HepG2 (cell line): Measurements from ENCODE around the gene LURAP1L. TPM values are rescaled to one million over a fixed set of nuclear protein-coding genes. Genes with fewer than 3 reads are reported as not detected.

ENCODE experiments used
- ATAC-seq: fragments of 200-7000 bp; cut with Tn5 transposase; 3 replicates; pipeline ENCODE4 v1.9.1; 2020; ENCODE audit warnings: mild to moderate bottlenecking, moderate library complexity
- BruUV-seq: library from RNA; stranded (reverse); fragments of 400-500 nt; replicated peaks from 2 replicates; lab custom pipeline; 2021; lab: Mats Ljungman, UMichigan
- CTCF ChIA-PET: fragments of 300-600 bp; formaldehyde crosslinking; extraction: SDS; loops from one replicate; lab custom pipeline; 2021; ENCODE audit warnings: low total read pairs, inconsistent platforms, low intra/inter-chr PET ratio; lab: Yijun Ruan, JAX
- POLR2A ChIA-PET: fragments of 350-600 bp; sonication (Branson Sonifier 250); formaldehyde crosslinking; loops from one replicate; lab custom pipeline; 2020; ENCODE audit warnings: antibody characterized with exemption, inconsistent platforms; lab: Yijun Ruan, JAX
- DNase-seq: peaks from one replicate; pipeline ENCODE4 v3.0.0-alpha.2; 2015; ENCODE audit warnings: low spot score
- FAIRE-seq: peaks from 3 replicates; lab custom pipeline; 2011; peaks lifted over from hg19 to GRCh38; lab: Jason Lieb, UNC
- H2AFZ ChIP-seq: one replicate; pipeline ENCODE4 v1.6.1; 2011; ENCODE audit warnings: low read length, inconsistent platforms
- H3K27ac ChIP-seq: fragments of 300-600 bp; 3 replicates; pipeline ENCODE4 v1.8.0; 2011; ENCODE audit warnings: mixed run types, mild to moderate bottlenecking, mixed read lengths, low read length, inconsistent platforms; ENCODE audit not compliant: insufficient read depth; ENCODE audit errors: extremely low read length
- H3K27me3 ChIP-seq, 2 experiments: fragments of 200-600 bp in 1 of 2; 2 replicates in 1 of 2; 3 replicates in 1 of 2; pipeline versions ENCODE4 v1.6.0 to v1.8.0; 2011; ENCODE audit warnings: low read length in 2 of 2, mild to moderate bottlenecking in 2 of 2, moderate library complexity in 2 of 2, inconsistent platforms in 1 of 2; ENCODE audit not compliant: insufficient read depth in 2 of 2, control insufficient read depth in 1 of 2
- H3K36me3 ChIP-seq, 2 experiments: fragments of 200-600 bp in 1 of 2; replicated peaks in 1 of 2; 2 replicates in 1 of 2; 3 replicates in 1 of 2; pipeline versions ENCODE4 v1.5.1 to v1.8.0; 2011; ENCODE audit warnings: low read length in 2 of 2, inconsistent platforms in 1 of 2; ENCODE audit not compliant: insufficient read depth in 2 of 2, control insufficient read depth in 1 of 2
- H3K4me1 ChIP-seq: 2 replicates; pipeline ENCODE4 v1.5.1; 2012; ENCODE audit warnings: low read length, inconsistent platforms; ENCODE audit not compliant: insufficient read depth
- H3K4me2 ChIP-seq: 2 replicates; pipeline ENCODE4 v1.6.0; 2011; ENCODE audit warnings: low read depth, low read length, inconsistent platforms
- H3K4me3 ChIP-seq, 3 experiments: fragments of 200-600 bp in 1 of 3; sonication (generic), shearing (Covaris generic) in 1 of 3; replicated peaks in 1 of 3; 2 replicates each; pipeline ENCODE4 v1.5.1; 2011 to 2016; ENCODE audit warnings: low read length in 3 of 3, inconsistent platforms in 2 of 3, low read depth in 2 of 3, mild to moderate bottlenecking in 2 of 3, control low read depth in 1 of 3, mixed read lengths in 1 of 3; ENCODE audit not compliant: insufficient read depth in 1 of 3
- H3K79me2 ChIP-seq: one replicate; pipeline ENCODE4 v1.6.1; 2011; ENCODE audit warnings: low read length, inconsistent platforms; ENCODE audit not compliant: insufficient read depth
- H3K9ac ChIP-seq: 2 replicates; pipeline ENCODE4 v1.6.0; 2011; ENCODE audit warnings: mild to moderate bottlenecking, low read depth, low read length, inconsistent platforms; ENCODE audit not compliant: insufficient read depth
- H3K9me3 ChIP-seq: 2 replicates; pipeline ENCODE4 v1.5.1; 2012; ENCODE audit warnings: mild to moderate bottlenecking, low read length
- H4K20me1 ChIP-seq: 2 replicates; pipeline ENCODE4 v1.6.0; 2011; ENCODE audit warnings: inconsistent platforms, mild to moderate bottlenecking, low read length, moderate library complexity; ENCODE audit not compliant: insufficient read depth
- ADNP ChIP-seq: sonication (generic); formaldehyde crosslinking; IDR thresholded peaks from 2 replicates; pipeline ENCODE4 v1.4.0; 2020; ENCODE audit warnings: missing genetic modification reagents
- CEBPG ChIP-seq: IDR thresholded peaks from 2 replicates; pipeline ENCODE4 v1.6.1; 2016
- HOMEZ ChIP-seq: IDR thresholded peaks from 2 replicates; pipeline ENCODE4 v1.6.1; 2016; ENCODE audit warnings: low read depth
- KAT7 ChIP-seq: IDR thresholded peaks from 2 replicates; pipeline ENCODE4 v1.6.1; 2018; ENCODE audit warnings: borderline replicate concordance, missing compliant biosample characterization
- KMT2A ChIP-seq: sonication (generic); formaldehyde crosslinking; IDR thresholded peaks from 2 replicates; pipeline ENCODE4 v1.4.0; 2020; ENCODE audit warnings: missing genetic modification reagents
- MAFG ChIP-seq: sonication (generic); formaldehyde crosslinking; IDR thresholded peaks from 2 replicates; pipeline ENCODE4 v1.5.1; 2020; ENCODE audit warnings: mild to moderate bottlenecking, missing genetic modification reagents
- NFYB ChIP-seq: sonication (generic); formaldehyde crosslinking; IDR thresholded peaks from 2 replicates; pipeline ENCODE4 v1.4.0; 2020; ENCODE audit warnings: missing genetic modification reagents
- SOX6 ChIP-seq, 2 experiments: fragments of 450-650 bp in 1 of 2; sonication (generic) in 1 of 2; formaldehyde crosslinking in 1 of 2; IDR thresholded peaks; 2 replicates each; pipeline versions ENCODE4 v1.4.0 to v1.6.1; 2017 to 2020; ENCODE audit warnings: antibody characterized with exemption in 1 of 2, mild to moderate bottlenecking in 1 of 2, missing genetic modification reagents in 1 of 2
- YY1 ChIP-seq: IDR thresholded peaks from 2 replicates; pipeline ENCODE4 v1.6.1; 2011; ENCODE audit warnings: low read length, low read depth, moderate library complexity, mild to moderate bottlenecking; ENCODE audit not compliant: insufficient read depth, insufficient replicate concordance
- ZNF225 ChIP-seq: sonication (generic); formaldehyde crosslinking; IDR thresholded peaks from 2 replicates; pipeline ENCODE4 v1.4.0; 2020; ENCODE audit warnings: mild to moderate bottlenecking, missing genetic modification reagents
- ZNF260 ChIP-seq: sonication (generic); formaldehyde crosslinking; IDR thresholded peaks from 2 replicates; pipeline ENCODE4 v1.4.0; 2020; ENCODE audit warnings: missing genetic modification reagents, low read depth, mild to moderate bottlenecking, borderline replicate concordance
- WGBS: methylation state at CpG from one replicate; pipeline ENCODE4 v1.1.6; 2017; ENCODE audit warnings: low lambda C conversion rate; 5-methylcytosine and 5-hydroxymethylcytosine counted together
- in situ Hi-C: cut with HindIII; loops from 2 replicates; pipeline ENCODE4 v1.10.0; 2017; ENCODE audit warnings: low pct_unique_long_range_greater_than_20kb; ENCODE audit not compliant: extremely low pct_ligation_motif_present
- intact Hi-C: fragments of 100-400 bp; cut with micrococcal nuclease; formaldehyde crosslinking; loops from one replicate; pipeline ENCODE4 v1.10.0; 2022; ENCODE audit not compliant: unreplicated experiment
- polyA plus RNA-seq, 8 experiments: library from polyadenylated mRNA; depleted of rRNA in 3 of 8; stranded (reverse) in 7 of 8; unstranded in 1 of 8; fragments of >200 nt; fragmentation: Illumina TruSeq in 4 of 8; extraction: Trizol in 4 of 8; gene quantifications; 2 replicates each; pipeline versions ENCODE4 v1.2.1 to v1.2.3, GENCODE V29; 2011 to 2016; ENCODE audit warnings: low read depth in 4 of 8, missing spikeins in 1 of 8, mixed read lengths in 1 of 8; ENCODE audit not compliant: insufficient read depth in 1 of 8
- total RNA-seq, 5 experiments: library from RNA; depleted of rRNA; stranded (reverse); fragments of >200 nt; fragmentation: Illumina TruSeq; extraction: Trizol; gene quantifications; 2 replicates each; pipeline ENCODE4 v1.2.3, GENCODE V29; 2016; ENCODE audit warnings: low read depth in 1 of 5
- TF ChIP-seq, protein P1 (sequence below): sonication (generic); formaldehyde crosslinking; IDR thresholded peaks from 2 replicates; pipeline ENCODE4 v1.5.0; 2020; ENCODE audit warnings: mild to moderate bottlenecking, missing genetic modification reagents
- TF ChIP-seq, protein P2 (sequence below): sonication (generic); formaldehyde crosslinking; IDR thresholded peaks from 2 replicates; pipeline ENCODE4; 2020; ENCODE audit warnings: missing genetic modification reagents, mild to moderate bottlenecking, borderline replicate concordance

LURAP1L gene
- total and polyA plus RNA-seq, 2 of the 13 experiments (the other 11 are each of a cell fraction or from before 2014, with no cell fraction given), result 6.7 to 16.6 TPM

DNA sequence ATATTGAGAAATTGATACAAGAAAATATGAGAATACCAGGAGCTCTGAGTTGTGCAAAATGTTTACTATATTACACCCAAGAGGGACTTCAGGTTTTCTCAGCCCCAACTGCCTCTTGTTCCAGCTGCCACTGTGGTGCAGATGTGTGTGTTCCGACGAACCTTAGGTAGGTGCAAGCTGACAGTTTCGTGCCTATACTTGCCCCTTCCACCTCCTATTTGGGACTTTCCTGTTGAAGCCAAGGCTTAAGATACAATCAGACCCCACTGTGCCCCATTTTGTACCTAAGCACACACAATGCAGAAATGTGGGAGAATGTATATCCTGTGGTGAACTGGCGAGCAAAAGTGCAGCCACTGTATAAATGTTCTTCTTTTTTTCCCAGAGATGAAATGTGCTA is 80.2 kb downstream of the LURAP1L start:
- H3K9ac ChIP-seq, result no peak overlapping the region
- no peaks in the 10 kb centered on the region for H3K36me3 ChIP-seq
- POLR2A ChIA-PET, result no interaction called here
- intact Hi-C loops, result no loop called here
- no peak overlapping the region for H3K4me2 ChIP-seq
- no peaks in the 10 kb centered on the region for H3K27me3 ChIP-seq
- DNase-seq, result no peak
- CTCF ChIA-PET, result no interaction called here
- no peak overlapping the region for H3K27ac ChIP-seq
- H3K4me1 ChIP-seq, result no peaks in the 10 kb centered on the region
- ATAC-seq, result no peak
- no peak overlapping the region for H3K4me3 ChIP-seq
- no peaks in the 10 kb centered on the region for H3K79me2 ChIP-seq
- in situ Hi-C loops, result no loop called here
- no peak for TF ChIP-seq ADNP (CRISPR knock-in tag)
- no peak for TF ChIP-seq YY1
- FAIRE-seq, result no peak
- WGBS, result 16% methylated on average over 4 of the region's 4 CpGs
- no peaks in the 10 kb centered on the region for H3K9me3 ChIP-seq
- no peaks in the 10 kb centered on the region for H4K20me1 ChIP-seq
- H2AFZ ChIP-seq, result no peak overlapping the region
- BruUV-seq, result no TSS peak

- no peaks in the 10 kb centered on the region for H3K36me3 ChIP-seq
- no peak for DNase-seq
- in situ Hi-C loops (no loop called here), intact Hi-C loops (no loop called here)
- 48% methylated on average over 5 of the region's 5 CpGs for WGBS
- H3K79me2 ChIP-seq, result no peaks in the 10 kb centered on the region
- no peak overlapping the region for H3K9ac ChIP-seq
- FAIRE-seq, result no peak
- H2AFZ ChIP-seq, result no peak overlapping the region
- H4K20me1 ChIP-seq, result no peaks in the 10 kb centered on the region
- ChIA-PET CTCF (no interaction called here), POLR2A (no interaction called here)
- no peaks in the 10 kb centered on the region for H3K27me3 ChIP-seq
- no peak overlapping the region for H3K27ac ChIP-seq
- no peak overlapping the region for H3K4me2 ChIP-seq
- ATAC-seq, result no peak
- H3K4me3 ChIP-seq, result no peak overlapping the region
- BruUV-seq, result no TSS peak
- no peaks in the 10 kb centered on the region for H3K4me1 ChIP-seq
- H3K9me3 ChIP-seq, result no peaks in the 10 kb centered on the region
- TF ChIP-seq KAT7 (CRISPR knock-in tag) (no peak), ZNF260 (no peak), ZNF225 (CRISPR knock-in tag) (no peak), SOX6 (IDR thresholded peaks at IDR 0.05) (no peak), SOX6 (CRISPR knock-in tag; IDR thresholded peaks at IDR 0.05) (no peak), KMT2A (no peak), NFYB (no peak), CEBPG (no peak), MAFG (CRISPR knock-in tag) (no peak), HOMEZ (no peak)
- TF ChIP-seq, protein P1, sequence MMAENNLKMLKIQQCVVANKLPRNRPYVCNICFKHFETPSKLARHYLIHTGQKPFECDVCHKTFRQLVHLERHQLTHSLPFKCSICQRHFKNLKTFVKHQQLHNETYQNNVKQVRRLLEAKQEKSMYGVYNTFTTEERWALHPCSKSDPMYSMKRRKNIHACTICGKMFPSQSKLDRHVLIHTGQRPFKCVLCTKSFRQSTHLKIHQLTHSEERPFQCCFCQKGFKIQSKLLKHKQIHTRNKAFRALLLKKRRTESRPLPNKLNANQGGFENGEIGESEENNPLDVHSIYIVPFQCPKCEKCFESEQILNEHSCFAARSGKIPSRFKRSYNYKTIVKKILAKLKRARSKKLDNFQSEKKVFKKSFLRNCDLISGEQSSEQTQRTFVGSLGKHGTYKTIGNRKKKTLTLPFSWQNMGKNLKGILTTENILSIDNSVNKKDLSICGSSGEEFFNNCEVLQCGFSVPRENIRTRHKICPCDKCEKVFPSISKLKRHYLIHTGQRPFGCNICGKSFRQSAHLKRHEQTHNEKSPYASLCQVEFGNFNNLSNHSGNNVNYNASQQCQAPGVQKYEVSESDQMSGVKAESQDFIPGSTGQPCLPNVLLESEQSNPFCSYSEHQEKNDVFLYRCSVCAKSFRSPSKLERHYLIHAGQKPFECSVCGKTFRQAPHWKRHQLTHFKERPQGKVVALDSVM (CRISPR knock-in tag), result no peak
- TF ChIP-seq, protein P2, sequence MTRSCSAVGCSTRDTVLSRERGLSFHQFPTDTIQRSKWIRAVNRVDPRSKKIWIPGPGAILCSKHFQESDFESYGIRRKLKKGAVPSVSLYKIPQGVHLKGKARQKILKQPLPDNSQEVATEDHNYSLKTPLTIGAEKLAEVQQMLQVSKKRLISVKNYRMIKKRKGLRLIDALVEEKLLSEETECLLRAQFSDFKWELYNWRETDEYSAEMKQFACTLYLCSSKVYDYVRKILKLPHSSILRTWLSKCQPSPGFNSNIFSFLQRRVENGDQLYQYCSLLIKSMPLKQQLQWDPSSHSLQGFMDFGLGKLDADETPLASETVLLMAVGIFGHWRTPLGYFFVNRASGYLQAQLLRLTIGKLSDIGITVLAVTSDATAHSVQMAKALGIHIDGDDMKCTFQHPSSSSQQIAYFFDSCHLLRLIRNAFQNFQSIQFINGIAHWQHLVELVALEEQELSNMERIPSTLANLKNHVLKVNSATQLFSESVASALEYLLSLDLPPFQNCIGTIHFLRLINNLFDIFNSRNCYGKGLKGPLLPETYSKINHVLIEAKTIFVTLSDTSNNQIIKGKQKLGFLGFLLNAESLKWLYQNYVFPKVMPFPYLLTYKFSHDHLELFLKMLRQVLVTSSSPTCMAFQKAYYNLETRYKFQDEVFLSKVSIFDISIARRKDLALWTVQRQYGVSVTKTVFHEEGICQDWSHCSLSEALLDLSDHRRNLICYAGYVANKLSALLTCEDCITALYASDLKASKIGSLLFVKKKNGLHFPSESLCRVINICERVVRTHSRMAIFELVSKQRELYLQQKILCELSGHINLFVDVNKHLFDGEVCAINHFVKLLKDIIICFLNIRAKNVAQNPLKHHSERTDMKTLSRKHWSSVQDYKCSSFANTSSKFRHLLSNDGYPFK (CRISPR knock-in tag), result no peak
Observed at GRCh38 chr9:12856603-12857002, 81.8 kb downstream of the LURAP1L start.
